ENCODE measurements around the gene PCBD2.
A peak's percentile ranks its signal among the peaks of the same experiment; 100 is the strongest.

The PCBD2 gene

GRCh38 chr5:135007749-135008363, 102.9 kb downstream of the PCBD2 start:
- DNase-seq (ENCODE audit: low read depth), result no peak

GRCh38 chr5:135008556-135008955, 103.6 kb downstream of the PCBD2 start:
- no peak for DNase-seq (ENCODE audit: low read depth)

- DNase-seq (ENCODE audit: low read depth), result no peak
Measured at GRCh38 chr5:135008981-135009735, 104.2 kb downstream of the PCBD2 start.

- DNase-seq (ENCODE audit: low read depth), result no peak
Measured at GRCh38 chr5:135009736-135010501, 105.0 kb downstream of the PCBD2 start.

- DNase-seq (ENCODE audit: low read depth), result peak; percentile 37
Measured at GRCh38 chr5:135010502-135011354, 105.8 kb downstream of the PCBD2 start.

GRCh38 chr5:135011355-135012032, 106.6 kb downstream of the PCBD2 start:
- DNase-seq (ENCODE audit: low read depth), result no peak

GRCh38 chr5:135012033-135012588, 107.2 kb downstream of the PCBD2 start:
- DNase-seq (ENCODE audit: low read depth), result no peak

Data from iris pigment epithelial cell (primary cell).